GM21737 (cell line): Measurements from ENCODE around the gene DKKL1.
"Not testable (repeated sequence)": the region's sequence is repeated elsewhere in the genome, so short reads cannot be mapped to it uniquely, and the experiment has no call there.

Experiments
- ATAC-seq: cut with Tn5 transposase; IDR thresholded peaks from one replicate; pipeline ENCODE4 v1.9.1; 2021; ENCODE audit warnings: mild to moderate bottlenecking, moderate library complexity; ENCODE audit not compliant: unreplicated experiment

The DKKL1 gene

DNA sequence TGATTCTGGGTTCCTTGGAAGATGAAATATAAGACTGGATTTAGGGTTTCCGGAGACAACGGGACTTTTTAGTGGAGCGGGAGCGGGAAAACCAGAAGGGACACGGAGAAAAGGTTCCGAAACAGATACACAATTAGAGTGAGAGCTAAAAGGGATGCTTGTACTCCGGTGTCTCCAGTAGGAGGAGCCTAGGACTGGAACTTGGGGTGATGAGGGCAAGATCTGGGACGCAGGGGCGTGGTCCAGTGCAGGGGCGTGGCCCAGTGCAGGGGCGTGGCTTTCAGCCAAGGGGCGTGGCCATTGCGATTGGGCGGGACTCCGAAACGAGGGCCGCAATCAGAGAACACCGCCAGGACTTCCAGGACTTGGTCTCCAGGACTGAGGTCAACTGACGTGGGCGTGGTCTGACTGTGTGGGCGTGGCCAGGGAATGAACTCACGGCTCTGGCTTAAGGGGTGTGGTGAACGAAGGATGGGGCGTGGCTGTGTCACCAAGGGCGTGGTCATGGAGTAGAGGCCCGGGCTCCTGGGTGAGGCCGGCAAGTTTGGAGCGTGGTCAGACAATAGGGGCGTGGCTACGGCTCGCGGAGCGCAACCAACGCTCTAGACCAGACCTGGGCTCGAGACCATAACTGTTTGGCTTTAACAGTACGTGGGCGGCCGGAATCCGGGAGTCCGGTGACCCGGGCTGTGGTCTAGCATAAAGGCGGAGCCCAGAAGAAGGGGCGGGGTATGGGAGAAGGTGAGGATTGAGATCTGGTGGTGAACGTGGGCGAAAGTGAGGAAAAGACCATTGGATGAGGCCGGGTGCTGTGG lies at the start of gene DKKL1:
Gene DKKL1 (plus strand): TSS at position 610 of the 815 bp plus-strand sequence. CDS start 122 bp downstream, at position 732.
- no peak for ATAC-seq

GRCh38 chr19:49315111-49315510 lies 48.6 kb upstream of the DKKL1 start:
- no peak for ATAC-seq

DNA sequence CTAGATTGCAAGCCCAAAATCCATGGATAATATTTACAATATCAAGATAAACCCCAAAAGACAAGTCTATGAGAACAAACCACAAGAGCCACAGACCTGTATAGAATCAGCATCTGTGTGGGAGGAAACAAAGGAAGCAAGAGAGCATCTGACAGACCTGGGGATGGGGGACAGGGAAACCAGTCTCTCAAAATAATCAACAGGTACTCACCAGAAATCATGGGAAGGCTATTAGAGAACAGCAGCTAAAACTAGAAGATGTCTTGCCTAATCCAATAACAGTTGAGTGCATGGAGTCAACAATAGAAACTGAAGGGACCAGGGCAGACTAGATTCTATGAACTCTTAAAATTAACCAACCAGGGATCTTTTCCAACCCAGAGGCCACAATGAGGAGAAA lies 47.4 kb upstream of the DKKL1 start:
- no peak for ATAC-seq

- no peak for ATAC-seq
Measured at GRCh38 chr19:49318296-49318695, 45.4 kb upstream of the DKKL1 start.

DNA sequence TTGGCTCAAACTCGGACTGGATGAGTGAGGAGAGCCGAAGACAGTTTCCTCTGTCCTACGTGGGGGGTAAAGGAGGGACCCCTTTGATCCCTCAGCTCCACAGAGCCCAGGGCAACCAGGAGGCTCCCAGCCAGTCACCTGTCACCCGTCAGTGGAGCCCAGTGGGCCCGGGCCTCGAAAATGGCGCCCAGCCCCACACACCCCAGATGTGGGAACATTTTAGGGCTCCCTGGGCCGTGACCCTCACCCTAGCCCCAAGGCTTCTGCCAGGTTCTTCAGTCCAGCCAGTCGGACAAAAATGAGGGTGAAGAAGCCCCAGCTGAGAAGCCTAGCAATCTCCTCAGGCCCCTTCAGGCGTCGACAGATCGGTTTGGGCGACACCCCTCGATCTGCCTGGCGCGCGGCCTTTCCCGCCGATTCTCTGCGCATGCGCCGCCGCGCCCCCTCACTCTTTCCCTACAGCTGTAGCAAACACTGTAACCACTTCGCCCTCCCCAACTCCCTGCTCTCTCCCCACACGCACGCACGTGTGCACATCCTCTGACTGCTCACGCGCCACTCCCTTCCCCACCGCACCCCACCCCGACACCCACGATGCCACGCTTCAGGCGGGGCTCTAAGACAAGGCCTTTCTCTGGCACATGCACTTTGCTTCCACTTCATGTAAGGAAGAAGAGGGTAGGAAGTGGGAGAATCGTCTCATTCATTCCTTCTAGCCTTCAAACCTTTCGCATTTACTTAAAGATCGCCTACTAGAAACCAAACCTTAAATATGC lies 38.7 kb upstream of the DKKL1 start, which contains the start of gene SLC6A16:
Gene SLC6A16 (minus strand): TSS at position 391 of the 776 bp plus-strand sequence. CDS start 13,844 bp downstream, outside the sequence.
- ATAC-seq: no peak

DNA sequence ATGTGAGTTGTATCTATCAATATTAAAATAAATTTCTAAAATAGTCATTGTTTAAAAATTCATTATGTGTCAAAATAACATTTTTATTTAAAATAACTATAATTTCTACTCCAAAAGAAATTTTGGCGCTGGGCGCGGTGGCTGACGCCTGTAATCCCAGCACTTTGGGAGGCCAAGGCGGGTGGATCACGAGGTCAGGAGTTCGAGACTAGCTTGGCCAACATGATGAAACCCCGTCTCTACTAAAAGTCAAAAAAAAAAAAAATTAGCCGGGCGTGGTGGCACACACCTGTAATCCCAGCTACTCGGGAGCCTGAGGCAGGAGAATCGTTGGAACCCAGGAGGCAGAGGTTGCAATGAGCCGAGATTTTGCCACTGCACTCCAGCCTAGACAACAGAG lies 37.9 kb upstream of the DKKL1 start:
- not testable (repeated sequence) for ATAC-seq

DNA sequence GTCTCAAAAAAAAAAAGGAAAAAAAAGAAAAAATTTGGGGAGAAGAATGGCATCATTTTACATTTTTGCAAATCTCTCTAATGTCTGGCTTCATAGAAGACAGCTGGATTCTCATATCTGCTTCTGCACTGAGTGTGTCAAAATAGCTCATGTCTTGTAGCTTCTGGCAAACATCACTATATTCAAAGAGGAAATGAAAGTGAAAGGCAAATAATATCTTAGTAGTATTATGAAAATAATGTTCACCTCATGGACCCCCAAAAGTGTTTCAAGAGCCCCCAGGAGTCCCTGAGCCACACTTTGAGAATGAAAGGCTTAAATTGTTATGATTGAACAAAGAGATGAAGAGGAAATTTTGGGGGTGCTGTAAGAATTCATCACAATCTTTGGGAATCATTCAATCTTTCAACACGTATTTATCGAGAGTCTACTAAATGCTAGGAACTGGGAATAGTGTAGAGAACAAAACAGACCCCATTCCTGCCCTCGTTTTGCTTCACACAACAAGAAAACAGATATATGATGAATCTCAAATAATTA lies 37.4 kb upstream of the DKKL1 start:
- peak; percentile 45 for ATAC-seq

GRCh38 chr19:49327878-49328544 lies 35.7 kb upstream of the DKKL1 start:
- ATAC-seq: no peak

- no peak for ATAC-seq
Measured at GRCh38 chr19:49328741-49329140, 34.9 kb upstream of the DKKL1 start.

GRCh38 chr19:49331187-49331586 lies 32.5 kb upstream of the DKKL1 start:
- not testable (repeated sequence) for ATAC-seq

DNA sequence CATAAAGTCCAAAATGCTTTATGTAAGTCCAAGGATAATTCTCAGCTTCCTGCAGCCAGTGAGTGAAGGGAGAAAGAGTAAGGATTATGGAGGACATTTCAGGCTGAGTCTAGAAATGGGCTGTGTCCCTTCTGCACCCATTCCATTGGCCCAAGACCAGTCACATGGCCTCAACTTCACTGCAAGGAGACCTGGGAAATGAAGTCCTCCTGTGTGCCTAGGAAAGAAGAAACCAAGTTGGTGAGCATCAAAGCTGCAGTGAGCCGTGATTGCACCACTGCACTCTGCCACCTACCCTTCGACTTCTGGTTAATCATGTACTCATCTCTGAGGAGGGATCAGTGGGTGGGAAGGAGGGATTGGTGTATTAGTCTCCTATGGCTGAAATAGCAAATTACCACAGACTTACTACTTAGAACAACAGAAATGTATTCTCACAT lies 32.0 kb upstream of the DKKL1 start:
- peak; percentile 40 for ATAC-seq

DNA sequence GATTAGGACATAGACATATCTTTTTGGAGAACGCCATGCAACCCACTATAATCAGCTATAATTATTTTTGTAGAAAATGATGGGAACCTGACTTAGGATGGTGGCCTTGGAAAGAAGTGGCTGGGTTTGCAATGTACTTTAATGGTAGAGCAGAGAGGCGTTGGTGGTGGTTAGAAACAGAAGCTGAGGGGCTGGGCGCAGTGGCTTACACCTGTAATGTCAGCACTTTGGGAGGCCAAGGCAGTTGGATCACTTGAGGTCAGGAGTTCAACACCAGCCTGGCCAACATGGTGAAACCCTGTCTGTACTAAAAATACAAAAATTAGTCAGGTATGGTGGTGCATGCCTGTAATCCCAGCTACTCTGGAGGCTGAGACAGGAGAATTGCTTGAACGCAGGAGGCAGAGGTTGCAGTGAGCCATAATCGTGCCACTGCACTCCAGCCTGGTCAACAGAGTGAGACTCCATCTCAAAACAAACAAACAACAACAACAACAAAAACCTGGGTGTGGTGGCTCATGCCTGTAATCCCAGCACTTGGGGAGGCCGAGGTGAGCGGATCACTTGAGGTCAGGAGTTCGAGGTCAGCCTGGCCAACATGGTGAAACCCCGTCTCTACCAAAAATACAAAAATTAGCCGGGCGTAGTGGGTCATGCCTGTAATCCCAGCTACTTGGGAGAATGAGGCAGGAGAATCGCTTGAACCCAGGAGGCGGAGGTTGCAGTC lies 30.8 kb upstream of the DKKL1 start:
- not testable (repeated sequence) for ATAC-seq

DNA sequence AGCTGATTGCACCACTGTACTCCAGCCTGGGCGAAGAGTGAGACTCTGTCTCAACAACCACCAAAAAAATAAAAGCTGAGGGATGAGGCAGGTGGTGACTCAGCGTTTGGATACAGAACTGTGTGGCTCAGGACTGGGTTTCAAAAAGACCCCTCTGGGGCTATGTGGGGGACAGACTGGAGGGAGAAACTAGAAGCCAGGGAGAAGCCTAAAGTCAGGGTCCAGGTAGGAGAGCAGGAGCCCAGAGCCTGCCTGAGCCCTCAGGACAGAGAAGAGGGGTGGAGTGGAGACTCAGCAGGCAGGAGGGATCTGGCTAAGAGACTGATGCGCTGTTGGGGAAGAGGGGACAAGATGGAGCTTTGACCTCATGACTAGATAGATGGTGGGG lies 30.3 kb upstream of the DKKL1 start:
- ATAC-seq: peak; percentile 2

DNA sequence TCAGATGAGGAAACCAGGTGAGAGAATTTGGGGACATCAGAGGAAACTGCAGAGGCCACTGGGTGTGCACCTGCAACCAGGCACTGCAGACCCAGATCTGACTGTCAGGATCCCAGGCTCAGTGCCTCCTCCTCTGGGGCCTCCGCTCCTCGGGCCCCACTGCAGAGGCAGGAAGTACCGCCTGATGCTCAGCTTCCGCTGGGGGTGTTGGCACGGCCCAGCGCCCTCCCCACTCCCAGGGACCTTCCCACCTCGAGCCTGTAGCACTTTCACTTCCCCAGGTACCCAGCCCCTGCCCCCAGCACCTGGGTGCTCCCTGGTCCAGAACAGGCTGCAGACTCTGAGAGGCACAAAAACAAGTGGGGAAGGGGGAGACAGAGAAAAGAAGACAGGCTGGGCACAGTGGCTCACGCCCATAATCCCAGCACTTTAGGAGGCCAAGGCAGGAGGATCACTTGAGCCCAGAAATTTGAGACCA lies 29.8 kb upstream of the DKKL1 start:
- ATAC-seq: peak; percentile 61

GRCh38 chr19:49335071-49335783 lies 28.4 kb upstream of the DKKL1 start, which contains the start of gene CD37:
Gene CD37 (plus strand): TSS chr19:49335406. CDS start chr19:49335541, 135 bp downstream.
- no peak for ATAC-seq

- ATAC-seq: no peak
Measured at GRCh38 chr19:49335784-49336481, 27.7 kb upstream of the DKKL1 start.

GRCh38 chr19:49336482-49337266 lies 27.0 kb upstream of the DKKL1 start:
- no peak for ATAC-seq
